HepG2 (cell line): ENCODE data around the gene SLC6A5. TPM values are rescaled to one million over a fixed set of nuclear protein-coding genes. Genes with fewer than 3 reads are reported as not detected.

Experiments
- CBFB ChIP-seq: sonication (generic); formaldehyde crosslinking; IDR thresholded peaks from 2 replicates; pipeline ENCODE4 v1.4.0; 2020; ENCODE audit warnings: missing genetic modification reagents
- CEBPG ChIP-seq: IDR thresholded peaks from 2 replicates; pipeline ENCODE4 v1.6.1; 2016
- GTF2F1 ChIP-seq: fragments of 150-350 bp; IDR thresholded peaks from 2 replicates; pipeline ENCODE4 v1.6.1; 2014; ENCODE audit warnings: low read length
- HNRNPL ChIP-seq: fragments of 200-400 bp; formaldehyde crosslinking; IDR thresholded peaks from 2 replicates; pipeline ENCODE4 v1.6.1; 2017; ENCODE audit warnings: mild to moderate bottlenecking, low read depth, low read length
- MTA1 ChIP-seq: sonication (generic); formaldehyde crosslinking; IDR thresholded peaks from 2 replicates; pipeline ENCODE4 v1.4.0; 2020; ENCODE audit warnings: missing genetic modification reagents, mild to moderate bottlenecking, borderline replicate concordance
- MYC ChIP-seq: sonication (generic); formaldehyde crosslinking; IDR thresholded peaks from 2 replicates; pipeline ENCODE4 v1.9.0; 2021; ENCODE audit warnings: missing genetic modification reagents, borderline replicate concordance
- NBN ChIP-seq: fragments of 450-650 bp; conservative IDR thresholded peaks from 2 replicates; pipeline ENCODE4 v1.6.1; 2017
- PBX3 ChIP-seq: sonication (generic); formaldehyde crosslinking; IDR thresholded peaks from 2 replicates; pipeline ENCODE4 v1.8.1; 2023; ENCODE audit warnings: missing genetic modification reagents, inconsistent platforms, borderline replicate concordance
- REL ChIP-seq: sonication (generic); formaldehyde crosslinking; conservative IDR thresholded peaks from 2 replicates; pipeline ENCODE4 v1.8.0; 2022; ENCODE audit warnings: mild to moderate bottlenecking, missing genetic modification reagents, moderate library complexity
- RERE ChIP-seq: IDR thresholded peaks from 2 replicates; pipeline ENCODE4 v1.6.1; 2016; ENCODE audit warnings: low read depth, missing genetic modification reagents, missing compliant biosample characterization
- RFX5 ChIP-seq: IDR thresholded peaks from 2 replicates; pipeline ENCODE4 v1.6.1; 2011; ENCODE audit warnings: low read depth, low read length, improper control_type of control experiment
- SALL1 ChIP-seq: sonication (generic); formaldehyde crosslinking; IDR thresholded peaks from 2 replicates; pipeline ENCODE4 v1.8.0; 2022; ENCODE audit warnings: mild to moderate bottlenecking, missing genetic modification reagents
- SOX6 ChIP-seq, 2 experiments: fragments of 450-650 bp in 1 of 2; sonication (generic) in 1 of 2; formaldehyde crosslinking in 1 of 2; IDR thresholded peaks; 2 replicates each; pipeline versions ENCODE4 v1.4.0 to v1.6.1; 2017 to 2020; ENCODE audit warnings: antibody characterized with exemption in 1 of 2, mild to moderate bottlenecking in 1 of 2, missing genetic modification reagents in 1 of 2
- XBP1 ChIP-seq: sonication (generic); formaldehyde crosslinking; IDR thresholded peaks from 2 replicates; pipeline ENCODE4 v1.5.0; 2020; ENCODE audit warnings: missing genetic modification reagents
- ZBTB7B ChIP-seq: sonication (generic); formaldehyde crosslinking; IDR thresholded peaks from 2 replicates; pipeline ENCODE4 v1.4.0; 2020; ENCODE audit warnings: missing genetic modification reagents
- ZNF737 ChIP-seq: sonication (generic); formaldehyde crosslinking; IDR thresholded peaks from 2 replicates; pipeline ENCODE4 v1.5.0; 2020; ENCODE audit warnings: missing genetic modification reagents, mild to moderate bottlenecking, borderline replicate concordance
- ZNF878 ChIP-seq: sonication (generic); formaldehyde crosslinking; IDR thresholded peaks from 2 replicates; pipeline ENCODE4 v1.8.1; 2023; ENCODE audit warnings: mild to moderate bottlenecking, missing genetic modification reagents, moderate library complexity
- polyA plus RNA-seq, 8 experiments: library from polyadenylated mRNA; depleted of rRNA in 3 of 8; stranded (reverse) in 7 of 8; unstranded in 1 of 8; fragments of >200 nt; fragmentation: Illumina TruSeq in 4 of 8; extraction: Trizol in 4 of 8; gene quantifications; 2 replicates each; pipeline versions ENCODE4 v1.2.1 to v1.2.3, GENCODE V29; 2011 to 2016; ENCODE audit warnings: low read depth in 4 of 8, missing spikeins in 1 of 8, mixed read lengths in 1 of 8; ENCODE audit not compliant: insufficient read depth in 1 of 8
- total RNA-seq, 5 experiments: library from RNA; depleted of rRNA; stranded (reverse); fragments of >200 nt; fragmentation: Illumina TruSeq; extraction: Trizol; gene quantifications; 2 replicates each; pipeline ENCODE4 v1.2.3, GENCODE V29; 2016; ENCODE audit warnings: low read depth in 1 of 5
- TF ChIP-seq, protein P1 (sequence below): sonication (generic); formaldehyde crosslinking; IDR thresholded peaks from 2 replicates; pipeline ENCODE4 v1.9.0; 2021; ENCODE audit warnings: missing genetic modification reagents, borderline replicate concordance
- TF ChIP-seq, protein P2 (sequence below): sonication (generic); formaldehyde crosslinking; IDR thresholded peaks from 2 replicates; pipeline ENCODE4 v1.4.0; 2020; ENCODE audit warnings: missing genetic modification reagents

SLC6A5 gene
- total and polyA plus RNA-seq, 2 of the 13 experiments (the other 11 are each of a cell fraction or from before 2014, with no cell fraction given): not detected

- TF ChIP-seq RERE (CRISPR knock-in tag) (no peak), RFX5 (no peak), GTF2F1 (no peak), ZNF737 (CRISPR knock-in tag) (no peak), REL (CRISPR knock-in tag) (no peak), SALL1 (CRISPR knock-in tag) (peak; percentile 80), SOX6 (IDR thresholded peaks at IDR 0.05) (no peak), SOX6 (CRISPR knock-in tag; IDR thresholded peaks at IDR 0.05) (no peak), ZBTB7B (CRISPR knock-in tag) (no peak), ZNF878 (no peak), PBX3 (CRISPR knock-in tag) (no peak), MTA1 (CRISPR knock-in tag) (no peak), CEBPG (CRISPR knock-in tag) (no peak), HNRNPL (no peak), NBN (no peak), CBFB (CRISPR knock-in tag) (no peak), MYC (CRISPR knock-in tag) (no peak), XBP1 (CRISPR knock-in tag) (0 out of 2 replicates have a peak, but pooled peaks have one; percentile 44)
- TF ChIP-seq, protein P1, sequence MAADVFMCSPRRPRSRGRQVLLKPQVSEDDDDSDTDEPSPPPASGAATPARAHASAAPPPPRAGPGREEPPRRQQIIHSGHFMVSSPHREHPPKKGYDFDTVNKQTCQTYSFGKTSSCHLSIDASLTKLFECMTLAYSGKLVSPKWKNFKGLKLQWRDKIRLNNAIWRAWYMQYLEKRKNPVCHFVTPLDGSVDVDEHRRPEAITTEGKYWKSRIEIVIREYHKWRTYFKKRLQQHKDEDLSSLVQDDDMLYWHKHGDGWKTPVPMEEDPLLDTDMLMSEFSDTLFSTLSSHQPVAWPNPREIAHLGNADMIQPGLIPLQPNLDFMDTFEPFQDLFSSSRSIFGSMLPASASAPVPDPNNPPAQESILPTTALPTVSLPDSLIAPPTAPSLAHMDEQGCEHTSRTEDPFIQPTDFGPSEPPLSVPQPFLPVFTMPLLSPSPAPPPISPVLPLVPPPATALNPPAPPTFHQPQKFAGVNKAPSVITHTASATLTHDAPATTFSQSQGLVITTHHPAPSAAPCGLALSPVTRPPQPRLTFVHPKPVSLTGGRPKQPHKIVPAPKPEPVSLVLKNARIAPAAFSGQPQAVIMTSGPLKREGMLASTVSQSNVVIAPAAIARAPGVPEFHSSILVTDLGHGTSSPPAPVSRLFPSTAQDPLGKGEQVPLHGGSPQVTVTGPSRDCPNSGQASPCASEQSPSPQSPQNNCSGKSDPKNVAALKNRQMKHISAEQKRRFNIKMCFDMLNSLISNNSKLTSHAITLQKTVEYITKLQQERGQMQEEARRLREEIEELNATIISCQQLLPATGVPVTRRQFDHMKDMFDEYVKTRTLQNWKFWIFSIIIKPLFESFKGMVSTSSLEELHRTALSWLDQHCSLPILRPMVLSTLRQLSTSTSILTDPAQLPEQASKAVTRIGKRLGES (CRISPR knock-in tag): no peak
- TF ChIP-seq, protein P2, sequence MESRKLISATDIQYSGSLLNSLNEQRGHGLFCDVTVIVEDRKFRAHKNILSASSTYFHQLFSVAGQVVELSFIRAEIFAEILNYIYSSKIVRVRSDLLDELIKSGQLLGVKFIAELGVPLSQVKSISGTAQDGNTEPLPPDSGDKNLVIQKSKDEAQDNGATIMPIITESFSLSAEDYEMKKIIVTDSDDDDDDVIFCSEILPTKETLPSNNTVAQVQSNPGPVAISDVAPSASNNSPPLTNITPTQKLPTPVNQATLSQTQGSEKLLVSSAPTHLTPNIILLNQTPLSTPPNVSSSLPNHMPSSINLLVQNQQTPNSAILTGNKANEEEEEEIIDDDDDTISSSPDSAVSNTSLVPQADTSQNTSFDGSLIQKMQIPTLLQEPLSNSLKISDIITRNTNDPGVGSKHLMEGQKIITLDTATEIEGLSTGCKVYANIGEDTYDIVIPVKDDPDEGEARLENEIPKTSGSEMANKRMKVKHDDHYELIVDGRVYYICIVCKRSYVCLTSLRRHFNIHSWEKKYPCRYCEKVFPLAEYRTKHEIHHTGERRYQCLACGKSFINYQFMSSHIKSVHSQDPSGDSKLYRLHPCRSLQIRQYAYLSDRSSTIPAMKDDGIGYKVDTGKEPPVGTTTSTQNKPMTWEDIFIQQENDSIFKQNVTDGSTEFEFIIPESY (CRISPR knock-in tag): no peak
These were observed at the start of gene SLC6A5 (continued) for GRCh38 chr11:20599221-20600019.
